Epithelial cell of esophagus (primary cell): ENCODE data around the gene PAK1.

Source experiments
- DNase-seq: peaks from one replicate; pipeline ENCODE4 v3.0.0; 2010; ENCODE audit warnings: low read depth
- H3K4me3 ChIP-seq: 2 replicates; pipeline ENCODE4 v1.5.1; 2011; ENCODE audit warnings: mild to moderate bottlenecking, low read length, control low read depth
- CTCF ChIP-seq: IDR thresholded peaks from 2 replicates; pipeline ENCODE4 v1.5.1; 2011; ENCODE audit warnings: low read depth, mild to moderate bottlenecking, low read length, control low read depth, inconsistent platforms; ENCODE audit not compliant: insufficient read depth; ENCODE audit errors: missing control alignments

PAK1 gene

GRCh38 chr11:77449784-77450183, 24.1 kb downstream of the PAK1 start:
- DNase-seq = no peak
- TF ChIP-seq CTCF = no peak
- H3K4me3 ChIP-seq = no peak overlapping the region

- DNase-seq = peak; percentile 17
- H3K4me3 ChIP-seq = no peak overlapping the region
- no peak for TF ChIP-seq CTCF
Observed at GRCh38 chr11:77449060-77449521, 24.8 kb downstream of the PAK1 start.

GRCh38 chr11:77448269-77448668, 25.6 kb downstream of the PAK1 start:
- H3K4me3 ChIP-seq = no peak overlapping the region
- TF ChIP-seq CTCF = no peak
- no peak for DNase-seq

- H3K4me3 ChIP-seq = no peak overlapping the region
- TF ChIP-seq CTCF = no peak
- peak; percentile 33 for DNase-seq
Observed at GRCh38 chr11:77446911-77447629, 26.8 kb downstream of the PAK1 start.

GRCh38 chr11:77444261-77444660, 29.6 kb downstream of the PAK1 start:
- DNase-seq = no peak
- TF ChIP-seq CTCF = no peak
- no peak overlapping the region for H3K4me3 ChIP-seq

GRCh38 chr11:77442394-77443053, 31.4 kb downstream of the PAK1 start:
- H3K4me3 ChIP-seq = no peak overlapping the region
- DNase-seq = no peak
- TF ChIP-seq CTCF = no peak
